GM12872 (cell line): ENCODE data around the gene ATP2B1.

Source experiments
- TF ChIP-seq, protein P1 (sequence below): IDR thresholded peaks from 3 replicates; pipeline ENCODE4 v1.5.1; 2011; ENCODE audit warnings: low read depth, mild to moderate bottlenecking, low read length, moderate library complexity; ENCODE audit not compliant: insufficient read depth

ATP2B1 gene

DNA sequence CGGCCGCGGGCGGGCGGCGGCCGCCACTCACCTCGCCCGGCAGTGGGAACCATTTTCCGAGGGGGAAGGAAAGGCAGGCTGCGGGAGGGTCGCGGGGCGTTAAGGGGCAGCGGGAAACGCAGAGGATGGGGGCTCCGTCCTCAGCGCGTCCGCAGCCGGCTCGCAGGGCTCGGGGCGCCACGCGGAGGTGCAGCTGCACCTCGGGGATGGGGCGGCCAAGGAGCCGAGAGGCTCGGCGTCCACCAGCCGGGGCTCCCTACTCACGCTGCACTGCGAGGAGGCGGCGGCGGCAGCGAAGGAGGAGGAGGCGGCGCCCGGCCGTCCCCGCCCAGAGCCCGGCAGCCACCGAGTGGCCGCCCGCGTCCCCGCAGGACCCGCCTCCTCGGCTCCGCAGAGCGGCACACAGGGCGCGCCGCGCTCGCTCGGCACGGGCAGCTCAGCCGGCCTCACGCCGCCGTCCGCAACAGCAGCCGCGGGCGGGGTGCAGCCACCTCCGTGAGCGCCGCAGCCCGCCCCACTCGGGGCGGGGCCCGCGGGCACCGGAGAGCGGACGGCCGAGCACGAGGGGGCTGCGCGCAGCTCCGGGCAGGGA lies at the start of gene ATP2B1:
TSS of gene ATP2B1 (minus strand) at position 274 of the 592 bp plus-strand sequence. CDS start 52,952 bp downstream, outside the sequence.
- TF ChIP-seq, protein P1, sequence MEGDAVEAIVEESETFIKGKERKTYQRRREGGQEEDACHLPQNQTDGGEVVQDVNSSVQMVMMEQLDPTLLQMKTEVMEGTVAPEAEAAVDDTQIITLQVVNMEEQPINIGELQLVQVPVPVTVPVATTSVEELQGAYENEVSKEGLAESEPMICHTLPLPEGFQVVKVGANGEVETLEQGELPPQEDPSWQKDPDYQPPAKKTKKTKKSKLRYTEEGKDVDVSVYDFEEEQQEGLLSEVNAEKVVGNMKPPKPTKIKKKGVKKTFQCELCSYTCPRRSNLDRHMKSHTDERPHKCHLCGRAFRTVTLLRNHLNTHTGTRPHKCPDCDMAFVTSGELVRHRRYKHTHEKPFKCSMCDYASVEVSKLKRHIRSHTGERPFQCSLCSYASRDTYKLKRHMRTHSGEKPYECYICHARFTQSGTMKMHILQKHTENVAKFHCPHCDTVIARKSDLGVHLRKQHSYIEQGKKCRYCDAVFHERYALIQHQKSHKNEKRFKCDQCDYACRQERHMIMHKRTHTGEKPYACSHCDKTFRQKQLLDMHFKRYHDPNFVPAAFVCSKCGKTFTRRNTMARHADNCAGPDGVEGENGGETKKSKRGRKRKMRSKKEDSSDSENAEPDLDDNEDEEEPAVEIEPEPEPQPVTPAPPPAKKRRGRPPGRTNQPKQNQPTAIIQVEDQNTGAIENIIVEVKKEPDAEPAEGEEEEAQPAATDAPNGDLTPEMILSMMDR = peak; percentile 25; the same call in 2 of the 3 replicates

DNA sequence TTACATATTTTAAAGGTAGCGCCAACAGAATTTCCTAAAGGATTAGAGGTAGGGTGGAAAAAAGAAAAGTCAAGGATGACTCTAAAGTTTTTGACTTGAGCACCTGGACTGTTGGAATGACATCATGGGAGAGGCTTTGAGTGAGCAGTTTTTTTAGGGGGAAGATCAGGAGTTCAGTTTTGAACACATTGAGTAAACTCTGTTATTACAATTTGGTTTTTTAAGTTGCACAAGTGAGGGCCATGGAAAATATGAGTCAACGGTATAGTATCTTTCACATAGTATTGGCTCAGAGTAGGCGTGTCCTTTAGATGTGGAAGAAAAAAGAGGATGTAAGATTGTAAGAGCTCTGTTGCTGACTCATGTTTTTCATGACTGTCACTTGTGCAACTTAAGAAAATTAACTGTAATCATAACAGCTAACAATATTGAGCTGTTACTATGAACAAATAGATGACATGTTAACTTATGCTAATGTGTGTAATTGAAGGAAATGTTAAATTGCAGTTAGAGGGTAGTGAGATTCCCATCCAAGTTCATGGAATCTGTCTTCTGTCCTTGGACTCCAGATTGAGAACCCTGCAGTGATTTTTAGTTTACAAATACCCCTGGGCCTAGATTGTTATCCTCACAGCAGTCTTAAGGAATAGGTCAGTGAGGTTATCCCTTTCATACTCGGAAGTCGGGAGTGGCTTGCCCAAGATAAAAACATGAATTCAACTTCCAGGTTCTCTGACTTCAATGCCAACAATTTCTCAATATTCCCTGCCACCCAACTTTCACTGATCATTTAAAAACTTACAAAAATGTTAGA lies 48.2 kb upstream of the ATP2B1 start:
- TF ChIP-seq, protein P1 = no peak

DNA sequence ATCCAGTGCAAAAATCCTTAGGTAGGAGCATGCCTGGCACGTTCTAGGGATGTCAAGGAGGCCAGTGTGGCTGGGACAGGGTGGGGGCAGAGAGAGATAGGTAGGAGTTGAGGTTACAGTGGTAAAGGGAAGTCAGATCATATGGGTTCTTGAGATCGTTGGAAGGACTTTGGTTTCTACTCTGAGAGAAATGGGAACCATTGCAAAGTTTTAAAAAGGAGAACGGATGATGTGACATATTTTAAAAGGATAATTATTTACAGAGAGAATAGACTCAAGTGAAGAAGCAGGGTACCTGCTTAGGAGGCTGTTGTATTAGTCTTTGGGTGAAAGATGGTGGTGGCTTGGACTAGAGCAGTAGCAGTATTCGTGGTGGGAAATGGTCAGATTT lies 47.6 kb upstream of the ATP2B1 start:
- TF ChIP-seq, protein P1 = no peak

DNA sequence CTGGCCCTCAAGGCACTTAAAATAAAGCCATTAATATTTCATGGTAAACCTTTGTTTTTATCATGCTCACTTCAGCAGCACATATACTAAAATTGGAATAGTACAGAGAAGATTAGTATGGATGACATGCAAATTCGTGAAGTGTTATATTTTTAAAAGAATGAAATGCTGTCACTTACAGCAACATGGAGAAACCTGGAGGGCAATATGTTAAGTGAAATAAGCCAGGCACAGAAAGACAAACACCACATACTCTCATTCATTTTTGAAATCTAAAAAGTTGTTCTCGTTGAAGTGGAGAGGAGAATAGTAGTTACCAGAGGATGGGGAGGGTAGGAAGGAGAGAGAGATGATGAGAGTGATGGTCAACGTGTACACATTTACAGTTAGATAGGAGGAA lies 45.4 kb upstream of the ATP2B1 start:
- TF ChIP-seq, protein P1 = no peak

DNA sequence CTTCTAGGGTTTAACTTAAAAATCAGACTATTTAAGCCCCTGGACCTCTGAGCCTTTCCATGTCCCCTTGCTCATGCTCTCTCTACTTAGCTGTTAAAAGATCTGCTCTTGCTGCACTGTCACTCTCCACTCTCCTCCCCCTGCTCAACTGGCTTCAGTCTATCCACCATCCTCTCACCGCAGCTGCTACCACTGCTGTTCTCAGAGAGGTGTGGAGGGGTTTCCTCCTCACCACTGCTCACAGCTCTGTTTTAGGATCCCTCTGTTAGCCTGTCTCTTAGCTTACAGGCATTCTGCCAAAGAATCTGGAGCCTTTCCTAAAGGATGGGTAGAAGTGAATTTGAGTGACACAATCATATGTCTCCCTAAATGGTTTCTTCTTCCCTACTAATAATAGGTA lies 43.7 kb upstream of the ATP2B1 start:
- TF ChIP-seq, protein P1 = no peak

DNA sequence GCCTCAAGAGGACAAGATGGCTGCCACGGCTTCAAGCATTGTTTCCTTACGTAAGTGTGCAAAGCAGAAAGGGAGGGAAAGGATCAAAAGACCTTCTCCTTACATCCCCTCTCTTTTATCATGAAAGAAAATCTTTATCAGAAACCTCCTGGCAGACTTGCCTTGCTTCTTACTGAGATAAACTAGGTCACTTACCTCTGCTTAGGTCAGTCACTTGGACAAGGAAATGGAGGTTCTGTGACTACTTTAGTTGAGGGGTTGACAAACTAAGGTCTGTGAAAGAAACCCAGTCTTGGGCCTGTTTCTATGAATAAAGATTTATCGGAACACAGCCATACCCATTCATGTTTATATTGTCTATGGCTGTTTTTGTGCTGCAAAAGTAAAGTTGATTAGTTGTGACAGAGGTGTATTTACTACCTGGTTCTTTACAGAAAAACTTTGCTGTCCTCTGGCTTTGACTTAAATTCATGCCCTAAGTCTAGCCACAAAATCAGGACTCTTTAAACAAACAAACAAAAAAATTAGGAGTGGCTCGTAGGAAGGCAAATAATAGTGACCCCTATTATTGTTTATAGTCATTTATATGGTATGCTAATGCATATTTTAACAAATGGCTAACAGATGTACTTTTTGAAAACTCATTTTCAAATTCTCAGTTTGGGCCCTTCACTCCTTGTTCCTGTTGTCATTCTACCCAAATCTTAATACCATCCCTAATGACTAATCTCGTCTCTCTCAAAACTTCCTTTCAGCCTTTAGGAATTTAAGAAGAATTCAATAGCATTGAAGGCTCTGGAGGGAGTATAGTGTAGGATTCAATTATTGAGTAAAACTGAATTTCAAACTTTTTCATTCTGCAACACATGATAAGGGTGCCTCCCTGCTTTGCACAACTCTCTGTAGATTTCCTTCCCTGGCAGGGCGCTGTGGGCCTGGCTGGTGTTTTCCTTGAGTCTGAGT lies 42.0 kb upstream of the ATP2B1 start:
- TF ChIP-seq, protein P1 = no peak

DNA sequence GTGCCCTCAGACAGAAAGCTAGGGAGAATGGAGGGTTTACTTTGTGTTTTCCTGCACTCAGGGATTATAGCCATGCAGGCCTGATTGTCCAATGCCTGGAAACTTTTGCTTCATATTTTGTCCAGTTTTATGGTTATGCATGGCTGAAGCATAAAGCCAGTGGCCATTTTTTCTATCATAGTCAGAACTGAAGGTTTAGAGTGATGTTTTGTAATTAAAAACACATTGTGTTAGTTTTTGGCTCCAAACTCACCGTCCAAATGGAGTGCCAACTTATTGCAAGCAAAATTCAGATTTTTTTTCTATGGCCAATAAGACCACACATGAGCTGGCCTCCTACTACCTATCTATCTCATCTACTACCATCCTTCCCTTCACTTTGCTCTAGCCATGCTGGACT lies 40.2 kb upstream of the ATP2B1 start:
- TF ChIP-seq, protein P1 = no peak
